HepG2 (cell line): Measurements from ENCODE around the gene NEK9. TPM values are rescaled to one million over a fixed set of nuclear protein-coding genes. Genes with fewer than 3 reads are reported as not detected.

ENCODE experiments used
- ELF4 ChIP-seq: sonication (generic); formaldehyde crosslinking; IDR thresholded peaks from 2 replicates; pipeline ENCODE4 v1.5.0; 2020; ENCODE audit warnings: missing genetic modification reagents, mild to moderate bottlenecking, moderate library complexity, borderline replicate concordance
- GATA4 ChIP-seq: sonication (generic); IDR thresholded peaks from 2 replicates; pipeline ENCODE4 v1.6.1; 2016; ENCODE audit warnings: antibody characterized with exemption, low read depth, borderline replicate concordance
- GPBP1L1 ChIP-seq: sonication (generic); formaldehyde crosslinking; IDR thresholded peaks from 2 replicates; pipeline ENCODE4 v1.5.0; 2020; ENCODE audit warnings: mild to moderate bottlenecking, missing genetic modification reagents
- HNRNPLL ChIP-seq: fragments of 200-400 bp; formaldehyde crosslinking; IDR thresholded peaks from 2 replicates; pipeline ENCODE4 v1.6.1; 2017; ENCODE audit warnings: mild to moderate bottlenecking, low read depth, low read length; ENCODE audit not compliant: poor library complexity, severe bottlenecking
- HNRNPUL1 ChIP-seq: fragments of 200-400 bp; formaldehyde crosslinking; IDR thresholded peaks from 2 replicates; pipeline ENCODE4 v1.6.1; 2017; ENCODE audit warnings: low read depth, mild to moderate bottlenecking, low read length, moderate library complexity
- KLF12 ChIP-seq: sonication (generic); formaldehyde crosslinking; IDR thresholded peaks from 2 replicates; pipeline ENCODE4 v1.4.0; 2020; ENCODE audit warnings: missing genetic modification reagents, borderline replicate concordance
- KMT2B ChIP-seq: IDR thresholded peaks from 2 replicates; pipeline ENCODE4 v1.6.1; 2016; ENCODE audit warnings: missing genetic modification reagents, missing compliant biosample characterization
- MYPOP ChIP-seq: sonication (generic); formaldehyde crosslinking; IDR thresholded peaks from 2 replicates; pipeline ENCODE4 v1.8.1; 2023; ENCODE audit warnings: mild to moderate bottlenecking, moderate library complexity, missing genetic modification reagents
- STAT6 ChIP-seq: sonication (generic); formaldehyde crosslinking; IDR thresholded peaks from 2 replicates; pipeline ENCODE4 v1.4.0; 2020; ENCODE audit warnings: missing genetic modification reagents, mild to moderate bottlenecking, borderline replicate concordance
- ZBTB40 ChIP-seq, 2 experiments: fragments of 450-650 bp in 1 of 2; sonication (generic) in 1 of 2; formaldehyde crosslinking in 1 of 2; IDR thresholded peaks; 2 replicates each; pipeline versions ENCODE4 v1.6.1 to v1.8.0; 2016 to 2022; ENCODE audit warnings: antibody characterized with exemption in 1 of 2, mild to moderate bottlenecking in 1 of 2, missing genetic modification reagents in 1 of 2
- ZNF552 ChIP-seq: sonication (generic); formaldehyde crosslinking; IDR thresholded peaks from 2 replicates; pipeline ENCODE4 v1.9.0; 2022; ENCODE audit warnings: missing genetic modification reagents, mild to moderate bottlenecking, borderline replicate concordance
- polyA plus RNA-seq, 8 experiments: library from polyadenylated mRNA; depleted of rRNA in 3 of 8; stranded (reverse) in 7 of 8; unstranded in 1 of 8; fragments of >200 nt; fragmentation: Illumina TruSeq in 4 of 8; extraction: Trizol in 4 of 8; gene quantifications; 2 replicates each; pipeline versions ENCODE4 v1.2.1 to v1.2.3, GENCODE V29; 2011 to 2016; ENCODE audit warnings: low read depth in 4 of 8, missing spikeins in 1 of 8, mixed read lengths in 1 of 8; ENCODE audit not compliant: insufficient read depth in 1 of 8
- total RNA-seq, 5 experiments: library from RNA; depleted of rRNA; stranded (reverse); fragments of >200 nt; fragmentation: Illumina TruSeq; extraction: Trizol; gene quantifications; 2 replicates each; pipeline ENCODE4 v1.2.3, GENCODE V29; 2016; ENCODE audit warnings: low read depth in 1 of 5

Gene NEK9
- total and polyA plus RNA-seq, 2 of the 13 experiments (the other 11 are each of a cell fraction or from before 2014, with no cell fraction given): 16.5 to 27.3 TPM

GRCh38 chr14:75126679-75127473 lies at the start of gene NEK9 (continued):
- TF ChIP-seq MYPOP (CRISPR knock-in tag): peak; percentile 33; the same call in 1 of the 2 replicates
- peak; percentile 59 for TF ChIP-seq GATA4
- TF ChIP-seq ZNF552 (CRISPR knock-in tag): peak; percentile 82
- peak; percentile 79 for TF ChIP-seq ZBTB40 (IDR thresholded peaks at IDR 0.05)
- peak; percentile 88 for TF ChIP-seq ZBTB40 (CRISPR knock-in tag; IDR thresholded peaks at IDR 0.05)
- TF ChIP-seq HNRNPLL: peak; percentile 65
- peak; percentile 40; the same call in 1 of the 2 replicates for TF ChIP-seq STAT6 (CRISPR knock-in tag)
- peak; percentile 77 for TF ChIP-seq ELF4
- TF ChIP-seq HNRNPUL1: no peak
- peak; percentile 85; the same call in 1 of the 2 replicates for TF ChIP-seq KLF12 (CRISPR knock-in tag)
- TF ChIP-seq GPBP1L1 (CRISPR knock-in tag): no peak
- peak; percentile 97 for TF ChIP-seq KMT2B (CRISPR knock-in tag)
